OCI-LY7 (cell line): ENCODE measurements around the gene TRMT44. TPM values are rescaled to one million over a fixed set of nuclear protein-coding genes. Genes with fewer than 3 reads are reported as not detected.

Experiments
- BruUV-seq: library from RNA; stranded (reverse); fragments of 400-500 nt; replicated peaks from 2 replicates; lab custom pipeline; 2021; lab: Mats Ljungman, UMichigan
- CTCF ChIA-PET: fragments of 300-600 bp; sonication (Branson Sonifier 250); formaldehyde crosslinking; loops from one replicate; lab custom pipeline; 2022; ENCODE audit warnings: antibody characterized with exemption; ENCODE audit not compliant: unreplicated experiment; lab: Charles Lee
- POLR2A ChIA-PET: fragments of 300-600 bp; sonication (Branson Sonifier 250); formaldehyde crosslinking; loops from one replicate; lab custom pipeline; 2022; ENCODE audit warnings: antibody characterized with exemption; lab: Charles Lee
- DNase-seq: peaks from one replicate; pipeline ENCODE4 v3.0.0-alpha.2; 2015; ENCODE audit warnings: low spot score
- H2AFZ ChIP-seq: fragments of 200-600 bp; sonication (generic), shearing (Covaris generic); 2 replicates; pipeline ENCODE4 v1.6.1; 2014; ENCODE audit warnings: mild to moderate bottlenecking, antibody characterized with exemption, low read length, moderate library complexity
- H3K27ac ChIP-seq: fragments of 200-600 bp; sonication (generic); 2 replicates; pipeline ENCODE4 v1.5.1; 2014; ENCODE audit warnings: mixed run types, low read depth, mild to moderate bottlenecking, moderate library complexity, low read length, inconsistent platforms; ENCODE audit not compliant: poor library complexity, severe bottlenecking
- H3K36me3 ChIP-seq: fragments of 200-600 bp; sonication (generic); 2 replicates; pipeline ENCODE4 v1.6.1; 2014; ENCODE audit warnings: mild to moderate bottlenecking, antibody characterized with exemption, low read length, moderate library complexity, mixed read lengths; ENCODE audit not compliant: insufficient read depth
- H3K4me1 ChIP-seq: fragments of 200-600 bp; sonication (generic); 2 replicates; pipeline ENCODE4 v1.5.1; 2014; ENCODE audit warnings: mild to moderate bottlenecking, low read length; ENCODE audit not compliant: insufficient read depth, poor library complexity, severe bottlenecking
- H3K4me2 ChIP-seq: fragments of 200-600 bp; sonication (generic); 2 replicates; pipeline ENCODE4 v1.6.1; 2014; ENCODE audit warnings: mild to moderate bottlenecking, low read length
- H3K4me3 ChIP-seq: fragments of 200-600 bp; sonication (generic); 2 replicates; pipeline ENCODE4 v1.5.1; 2014; ENCODE audit warnings: mild to moderate bottlenecking, low read depth, low read length; ENCODE audit not compliant: poor library complexity, severe bottlenecking
- H3K79me2 ChIP-seq: fragments of 200-600 bp; sonication (generic); 2 replicates; pipeline ENCODE4 v1.6.1; 2016; ENCODE audit warnings: low read depth, mild to moderate bottlenecking, low read length, moderate library complexity, mixed read lengths; ENCODE audit not compliant: insufficient read depth
- H3K9me2 ChIP-seq: fragments of 200-600 bp; sonication (generic); 2 replicates; pipeline ENCODE4 v1.6.1; 2016; ENCODE audit warnings: mild to moderate bottlenecking, low read length, mixed read lengths; ENCODE audit not compliant: insufficient read depth
- H3K9me3 ChIP-seq: fragments of 200-600 bp; sonication (generic); 2 replicates; pipeline ENCODE4 v1.6.1; 2014; ENCODE audit warnings: mild to moderate bottlenecking, mixed run types, low read length, mixed read lengths
- H4K20me1 ChIP-seq: fragments of 200-600 bp; sonication (generic); 2 replicates; pipeline ENCODE4 v1.6.1; 2014; ENCODE audit warnings: mild to moderate bottlenecking, antibody characterized with exemption, low read length, moderate library complexity, mixed read lengths; ENCODE audit not compliant: insufficient read depth
- EZH2phosphoT487 ChIP-seq: fragments of 200-600 bp; sonication (generic); IDR thresholded peaks from 2 replicates; pipeline ENCODE4 v1.6.1; 2018; ENCODE audit warnings: low read depth, borderline replicate concordance, mild to moderate bottlenecking, mixed run types, antibody characterized with exemption, low read length, moderate library complexity, mixed read lengths
- intact Hi-C: fragments of 100-400 bp; cut with micrococcal nuclease; formaldehyde crosslinking; loops from one replicate; pipeline ENCODE4 v1.10.0; 2022; ENCODE audit not compliant: unreplicated experiment
- total RNA-seq, 2 experiments: library from RNA; depleted of rRNA in 1 of 2; stranded (reverse); fragments of >200 nt in 1 of 2; shearing (Covaris generic) in 1 of 2; gene quantifications; 2 replicates each; pipeline ENCODE4 v1.2.3, GENCODE V29; 2014 to 2022
- TF ChIP-seq, protein P1 (sequence below): fragments of 200-600 bp; sonication (generic); conservative IDR thresholded peaks from 2 replicates; pipeline ENCODE4 v1.5.1; 2014; ENCODE audit warnings: mild to moderate bottlenecking, antibody characterized with exemption, low read length, moderate library complexity, mixed read lengths

TRMT44 gene
- total RNA-seq, 2 experiments from 2014 or later: 23.0 to 28.3 TPM

DNA sequence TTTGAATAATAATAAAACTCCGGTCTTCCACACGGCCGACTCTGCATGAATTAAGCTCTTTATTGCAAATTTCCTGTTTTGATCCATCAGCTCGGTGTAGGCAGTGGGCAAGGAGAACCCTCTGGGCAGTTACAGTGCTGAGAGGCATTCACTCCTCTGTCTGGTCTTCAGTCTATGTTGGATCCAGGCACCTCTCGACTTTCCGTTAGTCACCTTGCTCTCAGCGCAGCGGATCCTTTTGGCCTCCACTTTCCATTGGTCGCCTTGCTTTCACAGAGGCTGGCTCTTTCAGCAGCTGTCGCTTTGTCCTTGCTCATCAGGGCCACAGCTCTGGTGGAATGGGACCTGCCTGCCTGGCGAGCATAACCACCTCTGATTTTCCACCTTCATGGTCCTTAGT lies 52.9 kb downstream of the TRMT44 start:
- no peaks in the 10 kb centered on the region for H3K79me2 ChIP-seq
- CTCF ChIA-PET: no interaction called here
- H3K4me2 ChIP-seq: no peak overlapping the region

DNA sequence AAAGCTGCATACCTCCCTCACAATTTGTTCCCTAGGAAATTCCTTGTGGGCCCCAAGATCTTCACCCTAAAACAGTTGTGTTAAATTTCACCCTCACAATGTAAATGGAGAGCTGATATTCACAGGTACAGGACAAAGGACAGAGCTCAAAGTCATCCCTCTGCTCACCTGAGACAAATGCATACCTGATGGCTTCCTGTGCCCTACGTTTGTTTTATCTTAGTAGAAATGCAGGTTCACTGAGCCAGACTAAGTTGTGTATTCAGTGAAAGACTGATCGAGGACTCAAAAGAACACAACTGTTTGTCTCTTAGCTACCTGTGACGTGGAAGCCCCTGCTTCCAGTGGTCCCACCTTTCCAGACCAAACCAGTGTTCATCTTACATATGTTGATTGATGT lies 53.6 kb downstream of the TRMT44 start:
- H3K9me2 ChIP-seq: no peaks in the 10 kb centered on the region
- H3K27ac ChIP-seq: no peak overlapping the region
- H3K79me2 ChIP-seq: no peaks in the 10 kb centered on the region
- TF ChIP-seq, protein P1, sequence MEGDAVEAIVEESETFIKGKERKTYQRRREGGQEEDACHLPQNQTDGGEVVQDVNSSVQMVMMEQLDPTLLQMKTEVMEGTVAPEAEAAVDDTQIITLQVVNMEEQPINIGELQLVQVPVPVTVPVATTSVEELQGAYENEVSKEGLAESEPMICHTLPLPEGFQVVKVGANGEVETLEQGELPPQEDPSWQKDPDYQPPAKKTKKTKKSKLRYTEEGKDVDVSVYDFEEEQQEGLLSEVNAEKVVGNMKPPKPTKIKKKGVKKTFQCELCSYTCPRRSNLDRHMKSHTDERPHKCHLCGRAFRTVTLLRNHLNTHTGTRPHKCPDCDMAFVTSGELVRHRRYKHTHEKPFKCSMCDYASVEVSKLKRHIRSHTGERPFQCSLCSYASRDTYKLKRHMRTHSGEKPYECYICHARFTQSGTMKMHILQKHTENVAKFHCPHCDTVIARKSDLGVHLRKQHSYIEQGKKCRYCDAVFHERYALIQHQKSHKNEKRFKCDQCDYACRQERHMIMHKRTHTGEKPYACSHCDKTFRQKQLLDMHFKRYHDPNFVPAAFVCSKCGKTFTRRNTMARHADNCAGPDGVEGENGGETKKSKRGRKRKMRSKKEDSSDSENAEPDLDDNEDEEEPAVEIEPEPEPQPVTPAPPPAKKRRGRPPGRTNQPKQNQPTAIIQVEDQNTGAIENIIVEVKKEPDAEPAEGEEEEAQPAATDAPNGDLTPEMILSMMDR: no peak
- no peak for TF ChIP-seq EZH2phosphoT487
- intact Hi-C loops: no loop called here
- no TSS peak for BruUV-seq
- no peak overlapping the region for H3K4me2 ChIP-seq
- no peaks in the 10 kb centered on the region for H3K4me1 ChIP-seq
- no peak overlapping the region for H3K4me3 ChIP-seq
- H4K20me1 ChIP-seq: no peaks in the 10 kb centered on the region
- no peak for DNase-seq
- H2AFZ ChIP-seq: no peak overlapping the region
- CTCF ChIA-PET: no interaction called here
- POLR2A ChIA-PET: interaction anchor here (0.7 to 1.1 kb wide), 2 partner anchors 26 to 690 kb away, joined by 3 read pairs; no protein-coding TSS in a partner anchor
- H3K9me3 ChIP-seq: no peaks in the 10 kb centered on the region
- H3K36me3 ChIP-seq: no peaks in the 10 kb centered on the region

More for the DNA sequence above, 52.9 kb downstream of the TRMT44 start:
- Histone ChIP-seq H3K4me1 (no peaks in the 10 kb centered on the region), H3K27ac (no peak overlapping the region), H3K9me2 (no peaks in the 10 kb centered on the region), H3K36me3 (no peaks in the 10 kb centered on the region), H3K9me3 (no peaks in the 10 kb centered on the region), H3K4me3 (no peak overlapping the region), H2AFZ (no peak overlapping the region), H4K20me1 (no peaks in the 10 kb centered on the region)
- DNase-seq: no peak
- no TSS peak for BruUV-seq
- TF ChIP-seq, protein P1: no peak
- no peak for TF ChIP-seq EZH2phosphoT487
- intact Hi-C loops: no loop called here
- POLR2A ChIA-PET: interaction anchor here (1.1 kb wide), 1 partner anchor 27 kb away, joined by 3 read pairs; no protein-coding TSS in a partner anchor

DNA sequence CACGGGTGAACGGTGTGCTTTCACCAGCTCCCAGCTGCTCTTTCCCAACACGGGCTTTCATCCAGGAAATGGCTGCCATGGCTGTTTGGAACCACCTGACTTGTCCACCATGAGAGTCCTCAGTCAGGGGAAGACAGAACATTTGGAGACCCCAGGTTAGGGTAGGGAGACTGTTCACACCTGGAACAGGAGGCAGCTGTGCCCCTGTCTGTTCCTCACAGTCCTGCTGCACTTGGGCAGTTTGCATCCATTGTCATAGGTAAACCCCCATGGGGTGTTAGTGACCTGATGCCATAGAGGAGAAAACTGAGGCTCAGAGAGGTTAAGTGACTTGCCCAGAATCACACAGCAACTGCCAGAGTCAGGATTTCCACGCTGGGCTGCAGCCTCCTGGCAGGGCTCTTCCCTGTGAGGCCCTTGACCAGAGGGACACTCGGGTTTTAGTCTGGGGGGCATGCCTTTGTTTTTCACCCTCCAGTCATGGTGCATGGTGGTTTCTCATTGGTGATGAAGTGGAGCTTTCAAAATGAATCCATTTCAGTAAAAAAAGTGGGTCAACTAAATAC lies 54.5 kb downstream of the TRMT44 start:
- Histone ChIP-seq H3K9me3 (no peaks in the 10 kb centered on the region), H4K20me1 (no peaks in the 10 kb centered on the region), H3K36me3 (no peaks in the 10 kb centered on the region), H3K79me2 (no peaks in the 10 kb centered on the region), H3K27ac (no peak overlapping the region), H2AFZ (no peak overlapping the region), H3K4me1 (no peaks in the 10 kb centered on the region), H3K9me2 (no peaks in the 10 kb centered on the region), H3K4me2 (no peak overlapping the region), H3K4me3 (no peak overlapping the region)
- no TSS peak for BruUV-seq
- no peak for DNase-seq
- intact Hi-C loops: no loop called here
- TF ChIP-seq EZH2phosphoT487: no peak
- TF ChIP-seq, protein P1: no peak
- POLR2A ChIA-PET: no interaction called here
- CTCF ChIA-PET: no interaction called here
